Measurements from ENCODE around the gene HAGHL.
A peak's percentile ranks its signal among the peaks of the same experiment; 100 is the strongest.
"Not testable (repeated sequence)": the region's sequence is repeated elsewhere in the genome, so short reads cannot be mapped to it uniquely, and the experiment has no call there.

The HAGHL gene

GRCh38 chr16:707062-707538 lies 19.8 kb upstream of the HAGHL start:
- DNase-seq (ENCODE audit: low read depth in 1 of 2, low spot score in 1 of 2): no peak

DNA sequence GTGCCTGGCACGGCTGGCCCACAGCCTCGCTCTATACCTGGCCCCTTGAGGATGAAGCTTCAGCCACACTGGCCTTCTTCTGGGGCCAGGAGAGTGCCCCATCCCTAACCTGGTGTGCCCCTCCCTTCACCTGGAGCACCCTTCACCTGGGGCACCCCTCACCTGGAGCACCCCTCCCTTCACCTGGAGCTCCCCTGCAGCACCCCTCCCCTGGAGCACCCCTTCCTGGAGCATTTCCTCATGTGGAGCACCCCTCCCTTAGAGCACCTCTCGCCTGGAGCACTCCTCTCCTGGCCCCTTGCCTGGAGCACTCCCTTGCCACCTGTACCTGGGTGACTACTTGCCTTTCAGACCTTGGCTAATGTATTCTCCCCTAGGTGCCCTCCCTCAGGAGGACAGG lies 18.9 kb upstream of the HAGHL start:
- no peak for DNase-seq (ENCODE audit: low read depth in 1 of 2, low spot score in 1 of 2)

GRCh38 chr16:708959-709358 lies 17.9 kb upstream of the HAGHL start:
- no peak for DNase-seq (ENCODE audit: low read depth in 1 of 2, low spot score in 1 of 2)

DNA sequence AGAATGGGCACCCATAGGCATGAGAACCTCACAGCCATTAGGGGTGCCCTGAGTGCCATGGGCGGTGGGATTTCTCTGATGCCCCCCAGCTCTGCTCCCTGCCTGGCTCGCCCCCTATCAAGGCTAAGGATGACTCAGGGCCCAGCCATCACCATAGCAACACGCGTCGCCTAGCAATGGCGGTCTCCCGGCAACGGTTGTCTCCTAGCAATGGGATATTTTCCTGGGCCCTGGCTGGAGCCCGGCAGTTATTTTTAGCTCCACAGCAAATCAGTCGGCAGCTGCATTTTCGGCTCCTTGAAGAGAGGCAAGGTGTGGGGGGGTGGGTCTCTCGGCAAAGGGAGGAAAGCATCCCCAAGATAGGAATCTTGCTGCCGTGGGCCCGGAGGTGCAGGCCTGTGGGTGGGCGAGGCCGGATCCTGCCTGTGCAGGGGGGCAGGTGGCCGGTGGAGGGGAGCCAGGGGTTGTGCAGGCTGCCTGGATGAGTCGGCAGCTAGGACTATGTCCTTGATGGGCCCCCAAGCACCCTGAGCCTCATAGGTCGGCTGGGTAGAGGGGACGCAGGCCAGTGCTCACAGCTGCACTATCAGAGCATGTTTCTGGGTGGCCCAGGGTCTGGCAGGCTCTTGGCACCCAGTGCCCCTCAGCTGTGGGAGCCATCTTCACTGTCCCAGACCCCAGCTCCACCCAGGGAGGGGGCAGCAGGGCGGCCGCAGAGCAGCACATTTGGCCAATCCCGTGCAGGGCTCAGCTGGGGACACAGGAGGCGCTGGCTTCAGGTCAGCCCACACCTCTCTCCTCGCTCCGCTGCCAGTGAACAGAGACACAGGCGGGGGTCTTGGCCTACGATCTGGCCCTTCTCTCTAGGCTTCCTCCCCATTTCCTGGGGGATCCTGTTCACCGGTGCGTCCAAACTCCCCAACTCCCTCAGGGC lies 17.1 kb upstream of the HAGHL start:
- no peak for DNase-seq (ENCODE audit: low read depth in 1 of 2, low spot score in 1 of 2)

DNA sequence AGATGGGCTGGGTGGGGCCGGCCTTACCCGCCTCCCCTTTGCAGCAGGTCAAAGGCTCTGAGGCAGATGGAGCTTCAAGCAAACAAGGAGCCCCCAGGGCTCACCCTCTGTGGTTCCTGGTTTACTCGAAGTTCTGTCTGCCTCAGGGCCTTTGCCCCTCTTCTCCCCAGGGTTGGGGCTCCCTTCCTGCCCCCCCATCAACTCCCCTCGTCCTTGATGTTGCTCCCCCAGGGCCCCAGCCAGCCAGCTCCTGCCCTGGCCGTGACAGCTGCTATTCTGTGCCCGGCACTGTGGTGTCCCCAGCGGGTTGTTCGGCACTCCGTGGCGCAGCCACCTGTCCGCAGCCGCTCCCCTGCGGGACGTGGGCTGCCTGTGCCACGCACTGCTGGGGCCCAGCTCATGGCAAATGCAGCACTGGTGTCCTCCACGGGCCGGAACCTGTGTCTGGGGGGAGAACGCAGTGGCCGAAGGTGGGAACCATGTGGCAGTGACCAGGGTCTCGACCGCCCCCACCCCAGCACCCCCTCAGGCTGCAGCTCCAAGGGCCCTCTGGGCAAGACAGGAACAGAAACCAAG lies 16.3 kb upstream of the HAGHL start:
- DNase-seq (ENCODE audit: low read depth in 1 of 2, low spot score in 1 of 2): no peak

DNA sequence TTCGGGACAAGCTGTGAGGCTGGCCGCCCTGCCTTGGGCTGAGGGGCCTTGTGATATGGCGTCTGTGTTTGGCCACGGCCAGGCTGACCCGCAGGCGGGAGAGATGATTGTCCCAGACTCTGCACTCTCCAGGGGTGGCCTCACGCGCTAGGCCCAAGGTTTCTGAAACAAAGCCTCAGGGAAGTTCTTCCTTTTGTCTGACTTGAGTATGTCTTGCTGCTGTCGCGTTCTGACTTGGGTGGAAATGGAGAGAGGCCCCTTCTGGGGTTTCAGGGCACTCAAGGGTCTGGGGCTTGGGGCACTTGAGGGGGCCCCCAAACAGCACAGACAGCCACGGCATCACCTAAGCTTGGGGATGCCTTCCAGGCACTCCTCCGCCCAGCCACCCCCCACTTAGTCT lies 15.8 kb upstream of the HAGHL start:
- DNase-seq (ENCODE audit: low read depth in 1 of 2, low spot score in 1 of 2): no peak

DNA sequence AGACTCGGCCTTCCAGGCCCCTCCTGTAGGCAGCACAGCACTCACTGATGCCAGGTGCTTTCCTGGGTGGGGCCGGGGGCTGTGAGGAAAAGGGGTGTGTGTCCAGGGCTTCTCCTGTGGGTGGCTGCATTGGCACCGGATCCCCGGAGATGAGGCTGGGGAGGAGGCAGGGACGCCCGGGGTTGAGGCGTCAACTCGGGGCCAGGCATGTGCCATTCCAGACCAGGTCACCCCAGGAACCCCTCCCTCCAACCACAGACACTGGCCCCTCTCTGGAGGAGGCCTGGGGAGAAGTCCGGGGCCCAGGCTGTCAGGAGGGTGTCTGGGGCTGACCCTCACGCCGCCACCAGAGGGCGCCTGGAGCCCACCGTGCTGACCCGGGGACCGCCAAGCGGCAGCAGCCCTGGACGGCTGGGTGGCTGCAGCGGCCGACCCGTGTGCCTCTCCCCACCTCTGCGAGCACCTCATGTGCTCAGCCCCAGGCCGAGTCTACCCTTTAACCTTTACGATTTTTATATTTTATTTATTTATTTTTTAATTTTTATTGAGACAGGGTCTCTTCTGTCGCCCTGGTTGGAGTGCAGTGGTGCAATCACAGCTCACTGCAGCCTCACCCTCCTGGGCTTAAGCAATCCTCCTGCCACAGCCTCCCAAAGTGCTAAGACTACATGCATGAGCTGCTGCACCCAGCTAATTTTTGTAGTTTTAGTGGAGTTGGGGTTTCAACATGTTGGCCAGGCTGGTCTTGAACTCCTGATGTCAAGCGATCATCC lies 15.2 kb upstream of the HAGHL start:
- DNase-seq (ENCODE audit: low read depth in 1 of 2, low spot score in 1 of 2): peak; percentile 67 to 70

DNA sequence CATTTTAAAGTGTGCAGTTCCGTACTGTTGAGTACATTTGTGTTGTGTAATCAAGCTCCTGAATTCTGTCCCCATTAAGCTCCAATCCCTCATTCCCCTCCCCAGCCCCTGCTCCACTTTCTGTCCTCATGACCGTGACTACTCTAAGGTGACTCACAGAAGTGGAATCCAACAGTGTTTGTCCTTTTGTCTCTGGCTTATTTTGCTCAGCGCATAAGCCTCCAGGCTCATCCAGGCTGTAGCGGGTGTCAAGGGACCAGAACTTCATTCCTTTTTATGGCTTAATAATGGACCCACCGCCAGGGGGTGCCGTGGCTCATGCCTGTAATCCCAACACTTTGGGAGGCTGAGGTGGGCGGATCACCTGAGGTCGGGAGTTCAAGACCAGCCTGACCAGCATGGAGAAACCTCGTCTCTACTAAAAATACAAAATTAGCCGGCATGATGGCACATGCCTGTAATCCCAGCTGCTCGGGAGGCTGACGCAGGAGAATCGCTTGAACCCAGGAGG lies 14.1 kb upstream of the HAGHL start:
- not testable (repeated sequence) for DNase-seq (ENCODE audit: low read depth in 1 of 2, low spot score in 1 of 2)

DNA sequence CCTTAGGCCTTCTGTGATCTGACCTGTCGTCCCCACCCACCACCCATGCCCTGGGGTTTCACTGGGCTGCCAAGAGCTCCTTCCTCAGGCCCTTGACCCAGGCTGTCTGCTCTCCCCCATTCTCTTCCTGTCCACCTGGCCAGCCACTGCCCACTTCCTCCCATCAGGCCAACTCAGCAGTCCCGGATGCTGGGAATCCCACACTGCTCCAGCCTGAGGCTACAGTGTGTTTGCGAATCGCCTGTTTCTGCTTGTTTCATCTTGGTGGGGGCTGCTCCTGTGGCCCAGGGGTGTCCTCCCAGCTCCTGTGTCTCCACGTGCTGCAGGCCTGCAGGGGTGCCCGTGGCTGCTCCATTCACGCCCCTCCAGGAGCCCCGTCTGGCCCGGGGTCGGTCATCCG lies 12.8 kb upstream of the HAGHL start:
- DNase-seq (ENCODE audit: low read depth in 1 of 2, low spot score in 1 of 2): no peak

GRCh38 chr16:714558-715476 lies 12.1 kb upstream of the HAGHL start, which contains the start of gene METRN:
Gene METRN, plus strand, starts transcription at chr16:715118. Its CDS starts 172 bp downstream, at chr16:715290.
- DNase-seq (ENCODE audit: low read depth in 1 of 2, low spot score in 1 of 2): peak; percentile 79 to 84

GRCh38 chr16:715477-716199 lies 11.3 kb upstream of the HAGHL start:
- no peak for DNase-seq (ENCODE audit: low read depth in 1 of 2, low spot score in 1 of 2)

DNA sequence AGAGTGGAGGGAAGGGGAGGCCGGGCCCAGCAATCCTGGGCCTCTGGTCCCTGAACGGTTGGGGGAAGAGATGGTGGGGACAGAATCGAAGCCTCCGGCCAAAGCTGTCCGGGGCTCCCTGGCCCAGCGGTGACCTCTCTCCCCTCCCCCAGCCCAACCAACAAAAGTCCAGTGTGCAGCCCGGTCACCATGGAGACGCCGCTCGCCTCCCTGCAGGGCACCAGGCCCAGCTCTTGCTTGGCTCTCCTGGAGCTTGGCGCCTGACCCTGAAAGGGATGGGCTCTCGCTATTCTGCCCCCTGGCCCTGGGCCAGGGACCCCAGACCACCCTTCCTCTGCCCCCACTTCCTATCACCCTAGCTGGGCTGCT lies 10.7 kb upstream of the HAGHL start:
- DNase-seq (ENCODE audit: low read depth in 1 of 2, low spot score in 1 of 2): no peak

- no peak for DNase-seq (ENCODE audit: low read depth in 1 of 2, low spot score in 1 of 2)
Measured at GRCh38 chr16:716768-717325, 10.1 kb upstream of the HAGHL start.

DNA sequence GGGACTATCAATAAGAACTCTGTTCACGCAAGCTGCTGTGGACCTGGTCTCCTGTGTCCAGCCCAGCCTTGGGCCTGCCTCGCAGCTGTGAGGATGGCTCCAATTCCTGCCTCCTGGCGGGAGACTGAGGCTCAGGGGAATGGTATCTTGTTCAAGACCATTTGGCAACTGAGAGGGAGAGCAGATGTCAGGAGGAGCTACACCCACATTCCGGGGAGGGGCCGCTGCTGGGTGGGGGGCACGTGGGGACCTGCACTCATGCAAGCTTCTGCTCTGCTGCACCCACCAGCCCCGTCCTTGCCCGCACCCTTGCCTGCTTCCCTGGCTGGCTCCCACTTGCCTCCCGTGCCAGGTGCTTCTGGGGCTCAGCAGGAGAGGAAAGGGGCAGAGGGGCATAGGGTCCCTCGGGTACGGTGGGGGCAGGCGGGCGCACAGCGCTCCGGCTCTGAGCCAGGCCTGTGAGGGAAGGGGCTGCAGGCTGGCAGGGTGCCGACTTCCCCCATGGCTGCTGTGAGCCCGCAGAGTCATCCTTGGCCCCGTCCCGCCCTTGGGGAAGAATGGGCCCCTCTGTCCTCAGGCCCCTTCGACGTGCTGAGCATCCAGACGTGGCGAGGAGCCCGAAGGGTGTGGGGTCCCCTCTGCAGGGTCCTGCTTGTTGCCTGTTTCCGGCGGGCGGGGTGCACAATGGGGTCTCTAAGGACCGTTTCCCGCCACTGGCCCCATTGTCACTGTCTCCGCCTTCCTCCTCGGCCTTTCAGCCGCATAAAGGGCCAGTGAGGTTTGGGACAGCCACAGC lies 9.3 kb upstream of the HAGHL start:
- DNase-seq (ENCODE audit: low read depth in 1 of 2, low spot score in 1 of 2): no peak

- no peak for DNase-seq (ENCODE audit: low read depth in 1 of 2, low spot score in 1 of 2)
Measured at GRCh38 chr16:718389-718788, 8.5 kb upstream of the HAGHL start.

- no peak for DNase-seq (ENCODE audit: low read depth in 1 of 2, low spot score in 1 of 2)
Measured at GRCh38 chr16:718922-719321, 8.0 kb upstream of the HAGHL start.

GRCh38 chr16:719815-720446 lies 7.0 kb upstream of the HAGHL start:
- no peak for DNase-seq (ENCODE audit: low read depth in 1 of 2, low spot score in 1 of 2)

GRCh38 chr16:720447-720989 lies 6.4 kb upstream of the HAGHL start:
- no peak for DNase-seq (ENCODE audit: low read depth in 1 of 2, low spot score in 1 of 2)

All from activated T-helper 1 cell treated with anti-CD3 and anti-CD28 coated beads, Interleukin-2, amount 50 U/mL, for 16 hours (primary cell).